Fibroblast of peridontal ligament (primary cell): ENCODE measurements around the gene ZRANB1.
"Not testable (repeated sequence)": the region's sequence is repeated elsewhere in the genome, so short reads cannot be mapped to it uniquely, and the experiment has no call there.

Experiments
- DNase-seq: peaks from one replicate; pipeline ENCODE4 v3.0.0-alpha.2; 2010; ENCODE audit errors: extremely low read depth

The ZRANB1 gene

GRCh38 chr10:124941823-124942222 is at the start of gene ZRANB1:
Gene ZRANB1 (plus strand): TSS chr10:124942123. CDS start chr10:124942494, 371 bp downstream.
- DNase-seq = no peak

- no peak for DNase-seq
Measured at GRCh38 chr10:124892905-124893304, 49.0 kb upstream of the ZRANB1 start.

GRCh38 chr10:124894569-124895215 is 47.2 kb upstream of the ZRANB1 start:
- DNase-seq = no peak

GRCh38 chr10:124896751-124897150 is 45.2 kb upstream of the ZRANB1 start:
- DNase-seq = no peak

GRCh38 chr10:124898471-124898870 is 43.5 kb upstream of the ZRANB1 start:
- no peak for DNase-seq

- DNase-seq = no peak
Measured at GRCh38 chr10:124899151-124899550, 42.8 kb upstream of the ZRANB1 start.

- DNase-seq = no peak
Measured at GRCh38 chr10:124902462-124902861, 39.5 kb upstream of the ZRANB1 start.

GRCh38 chr10:124903111-124903510 is 38.8 kb upstream of the ZRANB1 start:
- DNase-seq = no peak

- no peak for DNase-seq
Measured at GRCh38 chr10:124904796-124905195, 37.1 kb upstream of the ZRANB1 start.

- DNase-seq = peak; percentile 98
Measured at GRCh38 chr10:124906551-124907001, 35.3 kb upstream of the ZRANB1 start.

GRCh38 chr10:124909563-124909962 is 32.4 kb upstream of the ZRANB1 start:
- no peak for DNase-seq

- peak; percentile 86 for DNase-seq
Measured at GRCh38 chr10:124911124-124912067, 30.5 kb upstream of the ZRANB1 start.

GRCh38 chr10:124912101-124912886 is 29.6 kb upstream of the ZRANB1 start:
- peak; percentile 36 for DNase-seq

- DNase-seq = no peak
Measured at GRCh38 chr10:124913167-124913566, 28.8 kb upstream of the ZRANB1 start.

GRCh38 chr10:124914398-124914797 is 27.5 kb upstream of the ZRANB1 start:
- DNase-seq = not testable (repeated sequence)

GRCh38 chr10:124916098-124916584 is 25.8 kb upstream of the ZRANB1 start:
- DNase-seq = peak; percentile 46

- peak; percentile 92 for DNase-seq
Measured at GRCh38 chr10:124916585-124917427, 25.1 kb upstream of the ZRANB1 start.

- DNase-seq = peak; percentile 53
Measured at GRCh38 chr10:124917428-124918190, 24.3 kb upstream of the ZRANB1 start.

- peak; percentile 89 for DNase-seq
Measured at GRCh38 chr10:124918191-124918830, 23.6 kb upstream of the ZRANB1 start.

GRCh38 chr10:124918906-124919305 is 23.0 kb upstream of the ZRANB1 start:
- DNase-seq = peak; percentile 64
